Measurements from ENCODE around the gene MYORG. TPM values are rescaled to one million over a fixed set of nuclear protein-coding genes. Genes with fewer than 3 reads are reported as not detected.

Gene MYORG
- total RNA-seq, 3 donors from 2014 or later (not counting 1 experiment from before 2014, with no cell fraction given), result 0.58 to 0.93 (median 0.92) TPM

GRCh38 chr9:34328987-34329832 lies 47.5 kb downstream of the MYORG start, which contains the start of the genes KIF24 and NUDT2:
Gene KIF24, minus strand, starts transcription at chr9:34329268. Its CDS starts 17,922 bp downstream, at chr9:34311346.
Gene NUDT2, plus strand, starts transcription at chr9:34329569. Its CDS starts 9,471 bp downstream, at chr9:34339040.
- under 1% methylated on average over 64 of the region's 64 CpGs for WGBS (ENCODE audit: insufficient coverage)
- DNase-seq (peak; percentile 92 to 99), ATAC-seq (peak; percentile 90 to 97 (median 91))
- H3K4me3 ChIP-seq (ENCODE audit: low read length), result peak within 1 kb of the TSS; percentile 96
- no peak for TF ChIP-seq CTCF (IDR thresholded peaks at IDR 0.05)
- peaks cover 23 to 26% of the 10 kb centered on the region in 2 donors for H3K4me1 Mint-ChIP-seq
- intact Hi-C loops (cut with micrococcal nuclease), result loop anchor here (1.0 to 5.0 kb wide), 2 partner anchors 47 to 207 kb away; partner anchors contain the start of gene MYORG
- H3K4me1 ChIP-seq (ENCODE audit: control insufficient read depth, insufficient read depth, low read length), result peaks cover 17% of the 10 kb centered on the region
- H3K36me3 Mint-ChIP-seq, result no peaks in the 10 kb centered on the region
- no peaks in the 10 kb centered on the region for H3K27me3 ChIP-seq (ENCODE audit: control insufficient read depth, insufficient read depth, low read length)
- H3K9me3 ChIP-seq (ENCODE audit: control insufficient read depth, insufficient read depth, low read length), result no peaks in the 10 kb centered on the region
- H3K27ac ChIP-seq (ENCODE audit: low read length), result peak within 1 kb of the TSS; percentile 95
- H3K27me3 Mint-ChIP-seq (ENCODE audit: low read depth in 2 of 2), result no peaks in the 10 kb centered on the region
- no peaks in the 10 kb centered on the region for H3K36me3 ChIP-seq (ENCODE audit: control insufficient read depth, insufficient read depth, low read length)
- peak within 1 kb of the TSS; percentile 94 for H3K4me3 Mint-ChIP-seq
- H3K27ac Mint-ChIP-seq, result peak within 1 kb of the TSS; percentile 95
- H3K9me3 Mint-ChIP-seq, result no peaks in the 10 kb centered on the region

GRCh38 chr9:34328500-34328986 lies 48.2 kb downstream of the MYORG start:
- TF ChIP-seq CTCF (IDR thresholded peaks at IDR 0.05), result no peak
- Histone ChIP-seq H3K9me3 (ENCODE audit: control insufficient read depth, insufficient read depth, low read length) (no peaks in the 10 kb centered on the region), H3K4me1 (ENCODE audit: control insufficient read depth, insufficient read depth, low read length) (peaks cover 17% of the 10 kb centered on the region), H3K27me3 (ENCODE audit: control insufficient read depth, insufficient read depth, low read length) (no peaks in the 10 kb centered on the region), H3K36me3 (ENCODE audit: control insufficient read depth, insufficient read depth, low read length) (no peaks in the 10 kb centered on the region), H3K27ac (ENCODE audit: low read length) (peak overlapping the region; percentile 66), H3K4me3 (ENCODE audit: low read length) (peak overlapping the region; percentile 67)
- WGBS (ENCODE audit: insufficient coverage), result under 1% methylated on average over 10 of the region's 11 CpGs
- Mint-ChIP-seq H3K27me3 (ENCODE audit: low read depth in 2 of 2) (no peaks in the 10 kb centered on the region), H3K4me1 (peaks cover 23 to 26% of the 10 kb centered on the region in 2 donors), H3K27ac (peak overlapping the region; percentile 95), H3K36me3 (no peaks in the 10 kb centered on the region), H3K9me3 (no peaks in the 10 kb centered on the region), H3K4me3 (peak overlapping the region; percentile 94)
- ATAC-seq (no peak), DNase-seq (no peak)
- intact Hi-C loops (cut with micrococcal nuclease), result loop anchor here (5.0 kb wide), 1 partner anchor 206 kb away; no protein-coding TSS in a partner anchor

- H3K4me3 ChIP-seq (ENCODE audit: low read length), result no peak overlapping the region
- ATAC-seq, result no peak
- 72% methylated on average over 1 of the region's 1 CpG for WGBS (ENCODE audit: insufficient coverage)
- H3K4me3 Mint-ChIP-seq, result no peak overlapping the region
- TF ChIP-seq CTCF (IDR thresholded peaks at IDR 0.05), result no peak
- intact Hi-C loops (cut with micrococcal nuclease), result loop anchor here (5.0 kb wide), 1 partner anchor 204 kb away; no protein-coding TSS in a partner anchor
- H3K27ac Mint-ChIP-seq, result no peak overlapping the region
- H3K9me3 Mint-ChIP-seq, result no peaks in the 10 kb centered on the region
- H3K27me3 Mint-ChIP-seq (ENCODE audit: low read depth in 2 of 2), result no peaks in the 10 kb centered on the region
- H3K36me3 Mint-ChIP-seq, result no peaks in the 10 kb centered on the region
- peaks cover 14 to 19% of the 10 kb centered on the region in 2 donors for H3K4me1 Mint-ChIP-seq
- no peaks in the 10 kb centered on the region for H3K36me3 ChIP-seq (ENCODE audit: control insufficient read depth, insufficient read depth, low read length)
- no peaks in the 10 kb centered on the region for H3K27me3 ChIP-seq (ENCODE audit: control insufficient read depth, insufficient read depth, low read length)
- peaks cover 17% of the 10 kb centered on the region for H3K4me1 ChIP-seq (ENCODE audit: control insufficient read depth, insufficient read depth, low read length)
- H3K27ac ChIP-seq (ENCODE audit: low read length), result no peak overlapping the region
- H3K9me3 ChIP-seq (ENCODE audit: control insufficient read depth, insufficient read depth, low read length), result no peaks in the 10 kb centered on the region
- no peak for DNase-seq
Measured at GRCh38 chr9:34326690-34327089, 50.0 kb downstream of the MYORG start.
